NCI-H2107 (cell line): ENCODE results near the gene DNAJC15.
"Not testable (repeated sequence)": the region's sequence is repeated elsewhere in the genome, so short reads cannot be mapped to it uniquely, and the experiment has no call there.

Source experiments
- DNase-seq: peaks from one replicate; lab custom pipeline; 2025; lab: John Stamatoyannopoulos, UW

DNAJC15 gene

DNA sequence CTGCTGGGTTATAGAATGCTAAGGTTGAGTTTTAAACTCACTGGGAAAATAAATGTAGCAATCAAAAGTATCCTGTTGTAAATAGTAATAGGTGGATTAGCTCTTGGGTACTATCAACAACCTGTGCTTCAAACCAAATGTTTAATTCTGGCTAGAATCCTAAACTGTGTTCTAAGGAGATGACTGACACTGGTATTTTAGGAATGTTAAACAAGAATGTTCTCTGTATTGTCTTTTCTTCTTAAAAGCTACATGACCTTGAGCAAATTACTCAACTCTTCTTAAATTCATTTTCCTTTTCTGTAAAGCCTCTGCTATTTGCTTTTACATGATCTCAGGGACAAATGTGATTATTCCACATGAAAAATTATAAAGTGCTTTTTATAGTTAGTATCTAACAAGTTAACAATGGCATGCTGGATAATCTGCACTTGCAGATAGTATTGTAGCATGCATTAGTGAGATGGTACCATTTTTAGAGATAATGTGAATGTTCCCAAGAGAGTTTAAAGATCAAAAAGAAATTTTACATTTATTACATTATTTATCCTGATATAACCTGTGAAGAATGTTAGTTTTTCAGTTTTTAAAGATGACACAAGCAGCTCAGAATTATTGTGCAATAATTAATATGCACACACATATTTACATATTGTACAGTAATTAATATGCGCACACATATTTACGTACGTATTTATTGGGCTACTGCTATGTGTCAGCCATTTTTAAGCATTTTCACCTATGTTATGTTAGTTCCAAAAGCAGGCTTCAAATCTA is 17.7 kb upstream of the DNAJC15 start:
- DNase-seq: no peak

DNA sequence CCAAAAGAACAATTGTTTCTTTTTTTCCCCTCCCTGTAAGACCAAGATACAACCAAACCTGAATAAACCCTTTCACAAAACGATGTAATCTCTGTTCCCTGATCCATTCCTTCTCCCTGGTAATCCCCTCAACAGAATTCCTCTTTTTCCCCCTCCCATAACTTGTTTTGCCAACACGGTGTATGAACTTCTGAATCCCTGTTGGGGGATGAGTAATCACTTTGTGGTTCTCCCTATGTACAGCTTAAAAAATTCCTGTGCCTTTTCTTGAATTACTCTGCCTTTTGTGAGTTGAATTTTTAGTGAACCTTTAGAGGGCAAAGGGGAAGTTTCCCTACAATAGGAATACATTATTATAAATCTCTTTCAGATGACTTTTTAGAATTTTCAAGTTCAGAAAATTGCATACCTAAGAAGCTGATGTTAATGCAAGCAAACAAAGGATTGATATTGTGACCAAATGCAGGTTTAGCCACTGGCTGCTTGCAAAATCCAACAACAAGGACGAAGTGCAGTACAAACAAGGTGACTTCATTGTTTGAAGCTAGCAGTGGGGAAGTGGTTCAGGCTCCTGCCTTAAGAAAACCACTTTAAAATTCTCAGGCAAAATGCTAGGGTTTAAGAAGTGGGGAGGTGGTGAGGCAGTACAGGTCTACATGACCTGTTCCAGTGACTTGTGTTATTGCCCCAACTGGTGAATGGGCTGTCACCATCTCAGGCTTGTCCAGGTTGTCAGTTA is 16.3 kb upstream of the DNAJC15 start:
- DNase-seq: no peak

DNA sequence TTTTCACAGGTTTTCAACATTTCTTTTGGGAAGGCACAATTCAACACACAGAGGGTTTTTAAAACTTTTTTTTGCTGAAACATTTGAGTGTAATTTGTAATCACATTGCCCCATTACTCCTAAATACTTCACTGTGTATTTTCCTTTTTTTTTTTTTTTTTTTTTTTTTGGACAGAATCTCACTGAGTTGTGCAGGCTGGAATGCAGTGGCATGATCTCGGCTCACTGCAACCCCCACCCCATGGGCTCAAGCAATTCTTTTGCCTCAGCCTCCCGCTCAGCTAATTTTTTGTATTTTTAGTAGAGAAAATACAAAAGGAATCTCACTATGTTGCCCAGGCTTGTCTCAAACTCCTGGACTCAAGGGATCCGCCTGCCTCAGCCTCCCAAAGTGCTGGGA is 14.8 kb upstream of the DNAJC15 start:
- no peak for DNase-seq

DNA sequence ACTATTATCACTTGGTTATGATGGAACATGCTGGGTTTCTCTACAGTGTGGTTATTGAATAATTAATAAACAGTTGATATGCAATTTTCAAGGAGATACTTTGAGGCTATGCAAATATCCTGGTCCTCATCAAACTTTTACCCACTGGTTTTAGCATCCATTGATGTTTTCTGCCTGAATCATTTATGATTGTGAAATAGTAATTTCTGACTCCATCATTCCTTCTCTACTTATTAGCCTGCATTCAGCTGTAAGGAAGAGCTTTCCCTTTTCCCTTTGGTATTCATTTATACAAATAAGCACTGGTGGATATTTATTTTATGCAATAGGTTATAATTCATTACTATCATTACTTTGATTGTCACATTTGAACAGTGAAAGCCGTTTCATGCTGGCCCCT is 13.9 kb upstream of the DNAJC15 start:
- DNase-seq: no peak

DNA sequence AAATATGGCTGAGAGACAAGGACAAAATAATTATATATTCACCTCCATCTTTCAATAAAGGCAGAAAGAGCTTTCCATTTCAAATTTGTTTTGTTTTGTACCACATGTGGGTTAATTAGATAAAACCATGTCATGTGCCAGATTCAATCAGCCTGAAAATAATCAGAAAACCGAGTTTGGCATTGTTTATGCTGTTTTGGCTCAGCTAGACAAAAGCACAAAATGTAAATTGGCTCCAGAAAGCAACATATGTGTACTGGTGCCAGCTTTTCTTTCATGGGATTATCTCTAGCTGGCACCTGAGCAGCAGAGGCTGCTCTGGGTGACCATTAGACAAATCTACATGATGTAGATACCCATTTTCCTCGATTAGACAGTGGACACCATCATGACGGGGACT is 9.2 kb upstream of the DNAJC15 start:
- DNase-seq: no peak

DNA sequence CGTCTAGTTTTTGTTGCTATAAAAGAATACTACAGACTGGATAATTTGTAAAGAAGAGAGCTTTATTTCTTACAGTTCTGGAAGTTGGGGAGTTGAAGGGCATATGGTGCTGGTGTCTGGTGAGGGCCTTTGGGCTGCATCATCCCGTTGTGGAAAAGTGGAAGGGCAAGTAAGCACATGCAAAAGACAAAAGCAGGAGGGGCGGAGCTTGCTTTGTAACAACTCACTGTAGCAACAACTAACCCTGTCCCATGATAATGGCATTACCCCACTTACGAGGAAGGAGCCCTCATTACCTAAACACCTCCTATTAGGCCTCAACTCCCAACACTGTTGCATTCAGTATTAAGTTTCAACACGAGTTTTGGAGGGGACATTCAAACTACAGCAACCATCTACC is 7.2 kb upstream of the DNAJC15 start:
- DNase-seq: no peak

DNA sequence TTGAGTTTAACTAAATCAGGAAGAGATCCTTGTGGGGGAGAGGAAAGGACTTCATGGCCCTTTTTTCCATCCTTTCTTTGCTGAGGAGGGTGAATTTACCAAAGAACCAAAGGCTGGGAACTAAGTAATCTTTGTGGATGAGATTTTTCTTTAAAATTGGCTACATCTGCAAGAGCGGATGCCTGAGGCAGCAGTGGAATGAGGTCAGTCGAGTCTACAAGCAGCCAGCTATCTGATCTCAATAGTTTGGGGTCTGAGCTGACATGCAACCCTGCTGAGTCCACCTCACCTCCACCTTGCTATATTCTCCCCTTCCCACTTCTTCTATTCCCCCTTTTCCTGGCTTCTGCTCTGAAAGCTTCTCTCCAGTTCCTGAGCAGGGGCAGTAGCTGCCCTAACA is 3.6 kb upstream of the DNAJC15 start:
- DNase-seq: no peak

DNA sequence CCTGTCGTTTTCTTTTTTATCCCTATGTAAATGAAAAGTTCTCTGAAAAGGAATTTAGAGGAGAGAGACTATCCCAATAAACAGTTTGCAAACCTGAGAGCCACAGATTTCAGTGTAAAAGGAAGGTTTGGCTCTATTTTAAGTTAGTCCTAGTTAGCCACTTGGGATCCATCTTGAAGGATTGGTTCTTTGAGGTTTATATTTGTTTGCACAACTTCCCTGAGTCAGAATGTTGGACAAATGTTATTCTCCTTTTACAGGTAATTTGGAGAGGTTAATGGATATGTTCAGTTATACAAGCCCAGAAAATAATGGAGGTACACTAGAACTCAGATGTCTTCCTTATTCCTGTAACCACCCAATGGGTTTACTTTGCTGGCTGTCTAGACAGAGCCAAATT is 2.6 kb upstream of the DNAJC15 start:
- DNase-seq: no peak

DNA sequence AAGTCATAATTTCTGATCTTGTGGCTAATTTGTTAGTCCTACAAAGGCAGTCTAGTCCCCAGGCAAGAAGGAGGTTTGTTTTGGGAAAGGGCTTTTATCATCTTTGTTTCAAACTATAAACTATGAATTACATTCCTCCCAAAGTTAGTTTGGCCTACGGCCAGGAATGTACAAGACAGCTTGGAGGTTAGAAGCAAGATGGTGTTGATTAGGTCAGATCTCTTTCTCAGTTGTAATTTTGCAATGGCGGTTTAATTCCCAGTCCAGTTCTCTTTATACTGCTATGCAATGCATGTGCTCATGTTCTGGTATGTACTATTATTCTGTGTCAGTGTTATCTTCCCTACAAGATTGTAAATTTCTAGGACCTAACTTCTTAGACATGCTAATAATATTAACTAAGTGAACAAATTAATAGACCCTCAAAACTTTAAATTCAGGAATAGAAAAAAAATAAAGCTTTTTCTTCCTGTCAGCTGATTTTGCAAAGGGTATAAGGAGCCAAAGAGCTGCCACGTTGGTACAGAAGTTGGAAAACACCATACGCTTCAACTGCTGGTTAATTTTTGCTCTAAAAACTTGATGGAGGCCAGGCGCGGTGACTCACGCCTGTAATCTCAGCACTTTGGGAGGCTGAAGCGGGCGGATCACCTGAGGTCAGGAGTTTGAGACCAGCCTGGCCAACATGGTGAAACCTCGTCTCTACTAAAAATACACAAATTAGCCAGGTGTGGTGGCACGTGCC is 1.3 kb upstream of the DNAJC15 start:
- no peak for DNase-seq

DNA sequence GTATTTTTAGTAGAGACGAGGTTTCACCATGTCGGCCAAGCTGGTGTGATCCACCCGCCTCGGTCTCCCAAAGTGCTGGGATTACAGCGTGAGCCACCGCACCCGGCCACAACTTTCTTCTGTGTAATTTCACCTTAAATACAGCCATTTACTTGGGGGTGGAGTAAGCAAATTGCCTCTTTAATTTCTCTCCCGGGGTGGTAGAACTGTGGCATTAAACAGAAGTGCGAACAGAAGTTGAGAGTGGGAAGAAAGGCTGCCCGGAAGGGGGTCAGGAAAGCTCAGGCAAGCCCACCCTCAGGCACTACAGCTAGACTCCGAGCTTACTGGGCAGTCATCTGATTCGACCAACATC is 475 bp upstream of the DNAJC15 start:
- no peak for DNase-seq

DNA sequence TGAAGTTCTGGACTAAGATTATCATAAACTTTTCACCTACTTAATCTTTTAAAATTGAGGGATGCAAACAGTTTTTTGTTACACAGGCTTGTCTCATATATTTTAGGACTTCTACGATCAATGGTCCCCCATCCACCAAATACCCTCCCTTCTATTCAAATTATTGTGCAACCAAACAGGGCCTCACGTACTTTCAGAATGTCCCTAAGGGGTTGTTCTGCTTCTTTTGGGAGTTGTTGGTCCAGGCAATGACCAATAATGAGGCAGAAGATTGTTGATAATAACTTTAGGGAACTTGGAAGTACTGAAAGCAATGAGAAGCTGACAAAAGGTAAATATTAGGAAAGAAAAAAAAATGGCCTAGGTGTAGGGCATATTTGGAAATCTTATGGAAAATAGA is 2.9 kb downstream of the DNAJC15 start:
- DNase-seq: no peak

DNA sequence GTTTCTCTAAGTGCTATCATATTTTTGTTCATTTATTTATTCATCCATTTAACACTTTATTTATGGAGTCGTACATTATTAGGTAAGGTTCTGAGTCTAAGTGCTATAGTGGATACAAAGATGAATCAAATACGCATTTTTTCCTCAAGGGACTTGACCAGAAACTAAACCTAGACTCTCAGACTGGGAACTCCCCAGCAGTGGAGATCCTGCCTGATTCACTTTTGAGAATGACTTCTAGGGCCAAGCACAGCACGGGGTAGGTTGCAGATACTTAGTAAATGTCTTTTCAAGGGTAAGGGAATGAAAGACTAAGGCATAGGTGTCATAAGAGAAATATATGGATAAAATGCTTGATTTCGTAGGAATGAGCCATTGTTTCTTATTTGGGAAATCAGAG is 7.2 kb downstream of the DNAJC15 start:
- DNase-seq: no peak

DNA sequence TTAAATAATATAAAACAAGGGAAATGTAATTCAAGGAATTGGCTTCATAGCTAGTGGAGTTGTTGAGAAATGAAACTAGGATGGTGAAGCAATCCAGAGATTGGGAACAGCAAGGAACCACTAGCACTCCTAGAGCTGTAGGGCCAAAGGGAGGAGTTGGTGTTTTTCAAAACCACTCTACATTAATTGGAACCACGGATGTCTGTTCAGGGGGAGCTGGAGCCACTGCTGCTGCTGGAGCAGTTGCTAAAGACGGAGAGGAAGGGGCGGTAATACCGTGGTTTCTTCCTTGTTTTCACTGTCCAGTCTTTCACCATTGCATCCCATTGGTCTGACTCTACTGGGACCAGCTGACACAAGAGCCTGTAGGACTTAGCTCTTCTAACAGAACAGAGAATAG is 8.5 kb downstream of the DNAJC15 start:
- DNase-seq: no peak

DNA sequence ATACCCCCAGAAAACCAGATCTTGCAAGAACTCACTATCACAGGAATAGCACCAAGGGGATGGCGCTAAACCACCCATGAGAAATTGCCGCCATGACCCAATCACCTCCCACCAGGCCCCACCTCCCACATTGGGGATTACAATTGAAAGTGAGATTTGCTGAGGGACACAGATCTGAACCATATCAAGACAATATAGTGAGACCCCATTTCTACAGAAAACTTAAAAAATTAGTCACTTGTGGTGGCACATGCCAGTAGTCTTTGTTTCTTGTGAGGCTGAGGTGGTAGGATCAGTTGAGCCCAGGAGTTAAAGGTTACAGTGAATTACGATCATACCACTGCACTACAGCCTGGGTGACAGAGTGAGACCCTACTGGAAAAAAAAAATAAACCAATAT is 9.7 kb downstream of the DNAJC15 start:
- DNase-seq: no peak

DNA sequence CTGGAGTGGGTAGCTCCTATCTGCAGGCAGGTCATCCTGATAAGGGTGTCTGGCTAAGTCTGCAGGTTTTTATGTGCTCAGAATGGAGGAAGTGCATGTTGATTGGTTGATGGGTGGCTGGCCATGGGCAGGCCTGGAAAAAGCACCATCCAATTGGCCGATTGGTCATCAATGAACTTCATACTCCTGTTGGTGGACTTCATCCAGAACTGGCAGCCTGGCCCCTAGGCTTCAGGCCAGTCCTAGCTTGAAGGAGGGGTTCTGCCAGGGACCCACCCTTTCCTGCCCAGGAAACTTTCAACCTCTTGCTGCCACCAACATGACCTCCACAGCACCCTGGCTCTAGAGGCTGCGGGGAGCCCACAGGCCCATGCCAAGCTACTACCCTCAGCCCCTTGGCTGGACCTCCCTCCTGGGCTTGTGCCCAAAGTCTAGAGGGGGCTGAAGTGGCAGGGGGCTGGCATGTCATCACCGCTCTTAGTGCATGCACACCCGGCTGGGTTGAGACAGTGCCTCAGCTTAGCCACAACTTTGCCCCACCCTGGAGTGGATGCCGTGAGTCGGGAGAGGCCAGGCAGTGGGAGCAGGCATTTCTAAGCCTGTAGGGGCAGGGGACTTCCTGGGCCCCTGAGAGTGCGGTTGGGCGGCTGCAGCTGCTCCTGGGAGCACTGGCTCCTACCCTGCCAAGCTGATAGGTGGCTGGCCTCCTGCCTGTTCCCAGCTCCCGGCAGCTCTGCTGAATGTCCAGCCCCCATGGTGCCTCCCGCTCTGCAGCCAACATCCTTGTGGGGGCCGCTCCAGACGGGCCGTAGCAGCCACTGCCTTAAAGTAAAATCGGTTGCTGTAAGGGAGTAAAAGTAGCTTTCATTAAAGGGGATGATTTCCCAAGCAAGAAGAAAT is 13.2 kb downstream of the DNAJC15 start:
- DNase-seq: no peak

DNA sequence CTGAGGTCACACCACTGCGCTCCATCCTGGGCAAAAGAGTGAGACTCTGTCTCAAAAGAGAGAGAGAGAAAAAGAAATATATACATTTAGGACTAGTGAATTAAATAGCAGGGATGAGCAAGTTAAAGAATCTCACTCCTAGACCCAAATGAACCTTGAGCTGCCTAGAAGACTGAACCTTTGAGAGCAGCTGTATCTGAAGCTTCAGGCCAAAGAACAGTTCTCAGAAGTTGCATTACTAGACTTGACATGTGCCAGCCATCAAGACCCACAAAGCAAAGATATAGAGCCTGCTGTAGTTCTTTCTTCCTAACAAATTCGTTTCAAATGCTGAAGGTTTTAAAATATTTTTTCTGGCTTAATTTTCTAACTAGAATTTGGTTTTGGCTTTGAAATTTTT is 16.6 kb downstream of the DNAJC15 start:
- no peak for DNase-seq

DNA sequence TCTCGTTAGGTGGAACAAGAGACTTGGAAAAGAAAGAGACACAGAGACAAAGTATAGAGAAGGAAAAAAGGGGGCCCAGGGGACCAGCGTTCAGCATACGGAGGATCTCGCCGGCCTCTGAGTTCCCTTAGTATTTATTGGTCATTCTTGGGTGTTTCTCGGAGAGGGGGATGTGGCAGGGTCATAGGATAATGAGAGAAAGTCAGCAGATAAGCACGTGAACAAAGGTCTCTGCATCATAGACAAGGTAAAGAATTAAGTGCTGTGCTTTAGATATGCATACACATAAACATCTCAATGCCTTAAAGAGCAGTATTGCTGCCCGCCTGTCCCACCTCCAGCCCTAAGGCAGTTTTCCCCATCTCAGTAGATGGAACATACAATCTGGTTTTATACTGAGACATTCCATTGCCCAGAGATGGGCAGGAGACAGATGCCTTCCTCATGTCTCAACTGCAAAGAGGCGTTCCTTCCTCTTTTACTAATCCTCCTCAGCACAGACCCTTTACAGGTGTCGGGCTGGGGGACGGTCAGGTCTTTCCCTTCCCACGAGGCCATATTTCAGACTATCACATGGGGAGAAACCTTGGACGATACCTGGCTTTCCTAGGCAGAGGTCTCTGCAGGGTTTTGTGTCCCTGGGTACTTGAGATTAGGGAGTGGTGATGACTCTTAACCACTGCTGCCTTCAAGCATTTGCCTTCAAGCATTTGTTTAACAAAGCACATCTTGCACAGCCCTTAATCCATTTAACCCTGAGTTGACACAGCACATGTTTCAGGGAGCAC is 17.4 kb downstream of the DNAJC15 start:
- DNase-seq: not testable (repeated sequence)

DNA sequence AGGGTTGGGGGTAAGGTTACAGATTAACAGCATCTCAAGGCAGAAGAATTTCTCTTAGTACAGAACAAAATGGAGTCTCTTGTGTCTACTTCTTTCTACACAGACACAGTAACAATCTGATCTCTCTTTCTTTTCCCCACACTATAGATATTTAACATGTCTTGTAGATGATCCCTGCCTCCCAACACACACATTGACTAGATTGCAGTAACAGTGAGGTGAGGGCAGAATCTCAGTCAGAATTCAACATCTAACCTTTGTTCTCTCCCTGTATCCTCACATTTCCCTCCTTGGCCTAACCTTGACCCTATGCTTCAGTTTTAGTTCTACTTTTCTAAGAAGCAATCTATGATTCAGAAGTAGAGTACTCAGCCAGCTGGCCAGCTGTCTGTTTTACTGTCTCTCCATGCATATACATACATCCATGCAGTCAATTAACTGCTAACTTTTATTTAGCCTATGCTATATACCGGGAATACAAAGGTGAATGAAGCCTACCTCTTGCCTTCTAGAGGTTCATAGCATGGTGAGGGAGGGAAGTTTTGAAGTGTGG is 18.1 kb downstream of the DNAJC15 start:
- no peak for DNase-seq

DNA sequence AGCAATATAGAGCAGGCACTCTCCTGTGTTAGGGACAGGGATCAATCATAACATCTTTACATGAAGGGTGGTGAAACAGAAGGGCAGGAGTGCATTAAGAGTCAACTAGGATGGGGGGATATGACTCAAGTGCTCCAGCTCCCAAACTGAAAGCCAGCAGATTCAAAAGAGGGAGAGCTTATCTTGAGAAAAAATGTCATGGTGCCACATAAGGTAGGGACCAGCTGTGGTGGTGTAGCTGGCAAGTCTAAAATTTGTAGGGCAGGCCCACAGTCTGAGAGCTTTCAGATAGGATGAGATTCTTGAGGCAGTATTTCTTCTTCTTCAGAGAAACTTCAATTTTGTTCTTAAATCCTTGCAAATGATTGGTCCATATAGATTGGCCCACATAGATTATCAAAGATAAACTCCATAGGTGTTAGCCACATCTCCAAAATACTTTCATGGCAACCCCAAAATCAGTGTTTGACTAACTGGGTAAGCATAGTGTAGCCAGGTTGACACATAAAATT is 19.1 kb downstream of the DNAJC15 start:
- DNase-seq: no peak

DNA sequence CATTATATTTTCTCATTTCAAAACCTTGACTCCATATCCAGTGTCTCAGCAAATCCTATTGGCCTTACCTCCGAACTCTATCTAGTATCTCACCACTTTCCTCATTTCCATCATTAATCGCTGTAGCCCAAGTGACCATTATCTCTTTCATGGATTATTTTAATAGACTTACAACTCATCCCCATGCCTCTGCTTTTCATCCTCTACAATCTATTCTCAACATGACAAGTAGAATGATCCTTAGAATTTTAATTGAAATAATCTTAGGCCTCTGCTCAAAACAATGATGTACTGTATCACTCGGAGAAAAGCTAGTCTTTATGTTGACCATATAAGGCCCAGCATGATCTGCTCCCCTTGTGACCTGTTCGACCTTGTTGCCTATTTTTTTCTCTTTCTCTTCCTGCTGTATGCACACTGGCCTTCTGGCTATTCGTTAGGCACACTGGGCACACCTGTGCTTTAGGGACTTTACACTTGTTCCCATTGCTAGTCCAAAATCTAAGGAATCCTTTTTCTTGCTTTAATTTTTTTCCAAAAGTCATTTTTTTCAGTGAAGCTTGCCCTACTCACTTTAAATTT is 21.4 kb downstream of the DNAJC15 start:
- DNase-seq: no peak
